Ectodermal cell (in vitro differentiated cells): ENCODE data around the gene BRAT1.
A peak's percentile ranks its signal among the peaks of the same experiment; 100 is the strongest.

Experiments used
- H3K27ac ChIP-seq: 2 replicates; pipeline ENCODE4 v1.7.0; 2013; ENCODE audit warnings: mild to moderate bottlenecking, low read depth, low read length; ENCODE audit not compliant: insufficient read depth, poor library complexity, severe bottlenecking
- H3K27me3 ChIP-seq: 2 replicates; pipeline ENCODE4 v1.7.0; 2013; ENCODE audit warnings: mild to moderate bottlenecking, low read length; ENCODE audit not compliant: insufficient read depth, control insufficient read depth, poor library complexity, severe bottlenecking
- H3K36me3 ChIP-seq: one replicate; pipeline ENCODE4 v1.7.0; 2013; ENCODE audit warnings: low read length; ENCODE audit not compliant: control insufficient read depth, insufficient read depth
- H3K4me1 ChIP-seq: one replicate; pipeline ENCODE4 v1.7.0; 2013; ENCODE audit warnings: low read length; ENCODE audit not compliant: control insufficient read depth, insufficient read depth
- H3K4me3 ChIP-seq: 2 replicates; pipeline ENCODE4 v1.7.0; 2013; ENCODE audit warnings: low read depth, low read length, control low read depth; ENCODE audit not compliant: insufficient read depth
- H3K9me3 ChIP-seq: 2 replicates; pipeline ENCODE4 v1.7.0; 2013; ENCODE audit warnings: mild to moderate bottlenecking, low read length, moderate library complexity; ENCODE audit not compliant: control insufficient read depth
- whole genome bisulfite sequencing, 2 experiments: methylation state at CpG; one replicate each; pipeline ENCODE4 v1.1.7; 2013; ENCODE audit warnings: missing lambda C conversion rate in 2 of 2; 5-methylcytosine and 5-hydroxymethylcytosine counted together

The BRAT1 gene

DNA sequence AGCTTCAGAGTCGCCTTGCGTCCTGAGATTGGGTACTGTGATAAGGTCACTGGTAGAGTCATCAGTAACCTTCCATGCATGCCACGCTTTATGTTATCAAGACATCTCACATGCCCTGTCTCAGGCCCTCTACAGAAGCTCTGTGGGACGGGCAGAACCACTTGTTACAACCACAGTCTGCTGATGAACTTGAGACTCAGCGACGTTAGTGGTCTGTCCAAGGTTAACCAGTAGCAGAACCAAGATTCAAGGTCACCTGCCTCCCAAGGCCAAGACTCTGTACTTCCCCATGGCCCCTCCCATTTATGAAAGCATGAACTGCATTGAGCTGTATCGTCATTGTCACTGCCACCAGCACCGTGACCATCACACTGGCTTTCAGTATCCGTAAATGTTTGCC is 18.4 kb upstream of the BRAT1 start:
- Histone ChIP-seq H3K36me3 (no peaks in the 10 kb centered on the region), H3K9me3 (no peaks in the 10 kb centered on the region), H3K27me3 (no peaks in the 10 kb centered on the region), H3K27ac (no peak overlapping the region), H3K4me3 (no peak overlapping the region), H3K4me1 (peaks cover 9% of the 10 kb centered on the region)
- 96 to 97% methylated on average over 9 of the region's 9 CpGs for whole genome bisulfite sequencing, 2 experiments

DNA sequence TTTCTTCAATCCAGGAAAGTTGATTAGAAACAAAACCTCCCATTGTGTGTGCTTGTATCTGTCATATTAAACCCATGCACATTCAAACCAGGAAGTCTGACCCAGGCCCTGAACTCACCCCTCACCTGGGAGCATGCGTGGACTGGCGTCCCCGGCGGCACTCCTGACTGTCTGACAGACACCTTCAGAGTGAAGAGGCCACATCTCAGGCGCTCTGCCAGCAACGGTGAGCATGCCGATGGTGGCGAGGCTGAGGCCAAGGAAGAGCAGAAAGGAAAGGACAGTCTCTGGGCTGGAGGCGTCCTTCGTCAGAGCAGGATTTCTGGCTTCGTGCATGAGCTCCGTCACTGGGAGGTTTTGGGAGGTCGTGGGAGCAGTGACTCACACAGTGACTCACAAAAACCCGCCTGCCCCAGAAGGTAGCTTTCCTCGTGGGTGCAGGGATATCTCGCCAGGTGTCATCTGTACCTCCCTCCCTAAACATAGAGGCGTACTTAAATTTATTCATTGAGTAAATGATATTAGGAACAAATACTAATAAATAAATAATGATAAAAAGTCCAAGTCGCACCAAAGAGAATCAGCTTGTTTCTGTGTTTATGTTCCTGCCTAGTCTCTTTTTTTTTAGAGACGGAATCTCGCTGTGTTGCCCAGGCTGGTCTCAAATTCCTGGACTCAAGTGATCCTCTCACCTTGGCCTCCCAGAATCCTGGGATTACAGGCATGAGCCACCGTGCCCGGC is 16.9 kb upstream of the BRAT1 start:
- no peak overlapping the region for H3K4me3 ChIP-seq
- no peaks in the 10 kb centered on the region for H3K9me3 ChIP-seq
- WGBS, 2 experiments = 91 to 92% methylated on average over 20 to 21 of the region's 22 CpGs
- no peaks in the 10 kb centered on the region for H3K27me3 ChIP-seq
- peaks cover 19% of the 10 kb centered on the region for H3K4me1 ChIP-seq
- H3K27ac ChIP-seq = no peak overlapping the region
- H3K36me3 ChIP-seq = no peaks in the 10 kb centered on the region

DNA sequence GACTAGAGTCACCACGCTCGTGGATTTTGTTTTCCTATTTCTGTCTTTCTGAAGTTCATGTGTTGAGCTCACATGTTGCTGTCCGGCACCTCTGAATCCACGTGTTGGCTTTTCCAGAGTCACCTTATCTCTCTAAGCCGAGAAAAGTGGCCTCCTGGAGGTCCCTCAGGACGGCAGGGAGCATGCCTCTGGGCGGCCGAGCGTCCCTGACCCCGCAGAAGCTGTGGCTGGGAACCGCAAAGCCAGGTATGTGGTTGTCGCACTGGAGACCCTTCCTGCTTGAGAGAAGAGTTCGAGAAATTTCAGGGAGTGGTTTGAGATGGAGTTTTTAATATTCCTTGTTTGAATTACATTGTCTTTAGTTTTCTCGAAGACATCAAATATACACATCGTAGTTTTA is 16.1 kb upstream of the BRAT1 start:
- no peak overlapping the region for H3K4me3 ChIP-seq
- WGBS, 2 experiments = 94% methylated on average over 15 of the region's 15 CpGs
- no peaks in the 10 kb centered on the region for H3K27me3 ChIP-seq
- peaks cover 27% of the 10 kb centered on the region for H3K4me1 ChIP-seq
- H3K27ac ChIP-seq = no peak overlapping the region
- no peaks in the 10 kb centered on the region for H3K9me3 ChIP-seq
- no peaks in the 10 kb centered on the region for H3K36me3 ChIP-seq

DNA sequence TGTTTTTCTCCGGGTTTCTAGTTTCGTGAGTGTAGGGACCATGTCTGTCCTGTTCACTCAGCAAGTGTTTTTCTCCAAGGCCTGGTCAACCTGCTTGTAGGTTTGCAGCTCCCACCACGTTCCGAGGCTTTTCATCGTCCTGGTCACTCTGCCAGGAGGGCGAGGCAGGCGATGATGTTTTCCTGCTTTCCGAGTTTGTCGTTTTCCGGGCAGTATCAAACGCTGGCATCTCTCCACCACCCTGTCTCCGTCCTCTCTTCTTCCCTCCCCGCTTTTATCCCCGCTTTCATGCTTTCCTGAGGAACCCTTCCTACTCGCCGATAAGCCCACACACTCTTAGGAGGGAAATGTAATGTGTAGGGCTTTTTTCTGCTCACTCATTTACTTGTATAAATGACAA is 14.7 kb upstream of the BRAT1 start:
- Histone ChIP-seq H3K9me3 (no peaks in the 10 kb centered on the region), H3K27ac (no peak overlapping the region), H3K4me1 (peaks cover 27% of the 10 kb centered on the region), H3K4me3 (no peak overlapping the region), H3K27me3 (no peaks in the 10 kb centered on the region), H3K36me3 (no peaks in the 10 kb centered on the region)
- 94 to 96% methylated on average over 13 to 14 of the region's 16 CpGs for WGBS, 2 experiments

DNA sequence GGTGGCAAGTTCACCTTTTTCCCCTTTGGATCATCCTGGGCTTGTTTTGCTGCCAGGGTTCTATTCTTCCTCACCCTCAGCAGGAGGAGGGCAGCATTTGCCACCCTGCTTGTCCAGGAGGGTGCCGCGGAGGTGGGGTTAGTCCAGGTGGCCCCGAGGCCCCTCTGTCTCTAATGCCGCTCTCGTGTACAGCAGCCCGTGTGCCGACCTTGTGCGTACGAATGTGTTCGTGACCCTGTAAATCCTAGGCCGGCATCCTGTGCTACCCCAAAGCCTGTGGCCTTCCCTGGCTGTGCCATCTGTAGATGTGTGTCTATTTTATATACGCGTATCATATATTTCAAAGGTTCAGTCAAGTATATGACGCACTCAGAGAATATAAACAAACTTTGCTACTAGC is 14.1 kb upstream of the BRAT1 start:
- Histone ChIP-seq H3K4me3 (no peak overlapping the region), H3K36me3 (no peaks in the 10 kb centered on the region), H3K27ac (no peak overlapping the region), H3K4me1 (peaks cover 27% of the 10 kb centered on the region), H3K9me3 (no peaks in the 10 kb centered on the region), H3K27me3 (no peaks in the 10 kb centered on the region)
- WGBS, 2 experiments = 95 to 97% methylated on average over 14 of the region's 14 CpGs

DNA sequence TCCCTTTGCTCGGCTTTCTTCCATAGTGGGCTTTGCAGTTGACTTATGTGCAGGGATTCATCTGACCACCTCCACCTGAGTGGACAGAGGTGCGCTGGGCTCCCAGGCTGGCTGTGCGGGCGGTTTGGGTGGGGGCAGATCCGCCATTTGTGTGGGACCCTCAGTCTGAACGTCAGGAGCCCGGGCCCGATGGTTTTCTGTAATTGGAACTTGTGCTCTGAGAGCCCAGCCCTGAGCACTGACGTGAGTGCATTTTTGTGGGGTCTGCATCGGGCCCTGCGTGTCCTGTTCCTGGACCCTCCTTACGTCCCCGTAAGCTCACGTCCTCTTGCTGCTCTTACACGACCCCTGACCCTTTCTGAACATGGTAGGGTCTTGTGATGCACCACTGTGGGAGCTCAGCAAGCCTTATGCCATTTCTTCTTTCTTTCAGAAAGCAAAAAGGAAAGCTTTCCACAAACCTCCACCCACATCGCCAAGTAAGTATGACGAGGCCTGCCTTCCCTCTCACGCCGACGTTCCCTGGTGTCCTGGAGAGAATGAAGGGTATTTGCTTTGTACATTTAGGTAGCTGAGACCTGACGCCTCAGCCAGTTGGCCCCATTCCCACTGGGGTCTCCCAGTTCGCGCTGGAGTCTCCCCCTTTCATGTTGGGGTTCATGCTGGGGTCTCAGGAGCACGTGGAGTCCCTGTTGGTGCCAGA is 13.3 kb upstream of the BRAT1 start:
- H3K9me3 ChIP-seq = no peaks in the 10 kb centered on the region
- H3K27me3 ChIP-seq = no peaks in the 10 kb centered on the region
- H3K36me3 ChIP-seq = no peaks in the 10 kb centered on the region
- H3K4me1 ChIP-seq = peaks cover 27% of the 10 kb centered on the region
- H3K27ac ChIP-seq = no peak overlapping the region
- H3K4me3 ChIP-seq = no peak overlapping the region
- 90 to 91% methylated on average over 23 to 24 of the region's 24 CpGs for WGBS, 2 experiments

DNA sequence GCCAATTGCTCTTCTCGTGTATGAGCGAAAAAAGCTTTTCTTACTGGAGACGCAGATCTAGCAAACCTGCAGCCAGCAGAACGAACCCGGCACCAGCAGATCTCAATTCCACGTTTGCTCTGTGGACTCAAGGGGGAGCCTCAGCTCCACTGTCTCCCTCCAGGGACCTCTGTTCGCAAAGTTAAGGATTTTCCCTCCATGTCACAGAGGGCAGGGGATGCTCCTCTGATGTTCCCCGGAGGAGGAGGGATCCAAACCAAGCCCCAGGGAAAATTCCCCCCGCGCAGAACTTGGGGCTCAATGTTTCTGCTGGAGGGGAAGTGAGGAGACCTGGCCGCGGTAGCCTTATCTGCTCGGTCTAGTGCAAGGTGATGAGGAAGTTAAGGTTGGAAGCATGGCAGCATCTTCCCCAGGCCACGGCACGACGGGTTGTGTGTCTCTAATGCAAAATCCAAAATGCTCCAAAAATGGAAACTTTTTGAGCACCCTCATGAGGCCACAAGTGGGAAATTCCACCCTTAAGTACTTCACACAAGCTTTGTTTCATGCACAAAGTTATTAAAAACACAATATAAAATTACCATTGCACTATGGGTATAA is 12.5 kb upstream of the BRAT1 start:
- H3K4me3 ChIP-seq = no peak overlapping the region
- no peaks in the 10 kb centered on the region for H3K36me3 ChIP-seq
- 71 to 73% methylated on average over 16 of the region's 16 CpGs for WGBS, 2 experiments
- H3K9me3 ChIP-seq = no peaks in the 10 kb centered on the region
- H3K27ac ChIP-seq = peak overlapping the region; percentile 55
- H3K4me1 ChIP-seq = peaks cover 27% of the 10 kb centered on the region
- H3K27me3 ChIP-seq = no peaks in the 10 kb centered on the region

DNA sequence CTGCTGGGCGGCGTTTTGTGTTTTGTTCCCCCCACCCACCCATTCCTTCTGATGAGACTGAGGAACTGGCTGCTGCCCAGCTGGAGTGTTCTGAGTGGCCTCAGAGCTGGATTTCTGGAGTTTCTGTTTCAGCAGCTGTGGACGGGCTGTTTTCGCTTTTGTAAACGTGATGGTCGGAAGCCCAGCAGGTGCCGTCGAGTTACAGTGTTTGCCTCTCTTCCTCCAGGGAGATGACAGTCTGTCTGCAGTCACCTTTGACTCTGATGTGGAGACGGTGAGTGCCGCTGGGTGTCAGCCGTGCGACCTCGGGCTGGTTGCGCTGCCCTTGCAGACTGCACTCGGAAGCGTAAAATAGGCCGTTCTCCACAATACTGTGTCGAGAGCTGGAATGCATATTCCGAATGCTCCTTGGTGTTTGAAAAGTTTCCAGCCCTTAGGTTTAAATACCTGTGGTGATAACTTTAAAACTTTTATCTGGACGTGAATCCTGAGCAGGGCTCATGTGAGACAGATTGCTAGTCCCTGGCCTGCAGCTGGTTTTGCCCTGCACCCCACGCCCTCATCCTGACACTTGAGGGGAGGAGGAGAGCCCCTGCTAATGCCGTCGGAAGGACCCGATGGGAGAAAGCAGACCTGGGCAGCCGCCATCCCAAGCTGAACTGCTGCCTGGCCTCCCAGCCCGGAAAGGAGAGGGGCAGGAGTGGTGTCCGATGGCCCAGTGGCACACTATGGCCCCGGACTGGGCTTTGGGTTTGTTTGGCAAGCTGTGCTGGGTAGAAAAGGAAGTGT is 11.8 kb upstream of the BRAT1 start:
- no peak overlapping the region for H3K4me3 ChIP-seq
- 73 to 77% methylated on average over 28 of the region's 28 CpGs for WGBS, 2 experiments

DNA sequence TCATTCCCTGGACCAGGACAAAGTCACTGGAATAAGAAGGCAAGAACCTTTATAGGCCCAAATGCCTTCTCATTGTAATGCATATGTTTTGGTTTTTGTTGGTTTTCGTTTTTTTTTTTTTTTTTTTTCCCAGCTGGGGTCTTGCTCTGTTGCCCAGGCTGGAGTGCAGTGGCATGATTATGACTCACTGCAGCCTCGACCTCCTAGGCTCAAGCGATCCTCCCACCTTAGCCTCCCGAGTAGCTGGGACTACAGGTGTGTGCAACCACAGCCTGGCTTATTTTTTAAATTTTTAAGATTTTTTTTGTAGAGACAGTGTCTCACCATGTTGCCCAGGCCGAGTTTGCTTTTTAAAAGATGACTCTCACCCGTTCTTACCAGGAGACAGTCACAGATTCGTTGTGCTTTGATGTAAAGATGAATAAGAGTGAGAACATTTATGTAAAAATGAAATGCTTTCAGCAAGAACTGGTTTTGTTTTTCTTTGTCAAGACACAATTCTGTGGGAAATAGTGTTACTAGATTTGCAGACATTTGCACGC is 11.1 kb upstream of the BRAT1 start:
- no peaks in the 10 kb centered on the region for H3K36me3 ChIP-seq
- WGBS, 2 experiments = 87 to 88% methylated on average over 8 of the region's 8 CpGs
- no peaks in the 10 kb centered on the region for H3K9me3 ChIP-seq
- H3K27ac ChIP-seq = no peak overlapping the region
- H3K4me1 ChIP-seq = peaks cover 27% of the 10 kb centered on the region
- no peak overlapping the region for H3K4me3 ChIP-seq
- H3K27me3 ChIP-seq = no peaks in the 10 kb centered on the region

More for the DNA sequence above, 11.8 kb upstream of the BRAT1 start:
- H3K4me1 ChIP-seq = peaks cover 27% of the 10 kb centered on the region
- H3K27ac ChIP-seq = peak overlapping the region; percentile 55
- no peaks in the 10 kb centered on the region for H3K27me3 ChIP-seq
- H3K9me3 ChIP-seq = no peaks in the 10 kb centered on the region
- no peaks in the 10 kb centered on the region for H3K36me3 ChIP-seq
